Vagina (tissue), 2 donors: ENCODE data around the gene CNGA4.

Experiments used
- POLR2A ChIP-seq, 2 donors: fragments of 450-650 bp; IDR thresholded peaks; one replicate each; pipeline ENCODE4 v1.6.1; 2017; ENCODE audit warnings: antibody characterized with exemption in 2 of 2, mild to moderate bottlenecking in 2 of 2, moderate library complexity in 2 of 2
- POLR2AphosphoS5 ChIP-seq, 2 donors: sonication (generic); formaldehyde crosslinking; IDR thresholded peaks; one replicate each; pipeline ENCODE4 v1.9.0; 2017; ENCODE audit warnings: antibody characterized with exemption in 2 of 2, mild to moderate bottlenecking in 2 of 2, low read depth in 1 of 2; ENCODE audit not compliant: insufficient read depth in 1 of 2
- TF ChIP-seq, protein P1 (sequence below), 3 experiments: fragments of 450-650 bp in 2 of 3; fragments of 200-600 bp in 1 of 3; sonication (generic) in 1 of 3; IDR thresholded peaks; one replicate each; pipeline ENCODE4 v1.5.1; 2017 to 2019; ENCODE audit warnings: antibody characterized with exemption in 3 of 3, mild to moderate bottlenecking in 2 of 3, moderate library complexity in 2 of 3

- TF ChIP-seq POLR2A (IDR thresholded peaks at IDR 0.05) = no peak
- TF ChIP-seq, protein P1, sequence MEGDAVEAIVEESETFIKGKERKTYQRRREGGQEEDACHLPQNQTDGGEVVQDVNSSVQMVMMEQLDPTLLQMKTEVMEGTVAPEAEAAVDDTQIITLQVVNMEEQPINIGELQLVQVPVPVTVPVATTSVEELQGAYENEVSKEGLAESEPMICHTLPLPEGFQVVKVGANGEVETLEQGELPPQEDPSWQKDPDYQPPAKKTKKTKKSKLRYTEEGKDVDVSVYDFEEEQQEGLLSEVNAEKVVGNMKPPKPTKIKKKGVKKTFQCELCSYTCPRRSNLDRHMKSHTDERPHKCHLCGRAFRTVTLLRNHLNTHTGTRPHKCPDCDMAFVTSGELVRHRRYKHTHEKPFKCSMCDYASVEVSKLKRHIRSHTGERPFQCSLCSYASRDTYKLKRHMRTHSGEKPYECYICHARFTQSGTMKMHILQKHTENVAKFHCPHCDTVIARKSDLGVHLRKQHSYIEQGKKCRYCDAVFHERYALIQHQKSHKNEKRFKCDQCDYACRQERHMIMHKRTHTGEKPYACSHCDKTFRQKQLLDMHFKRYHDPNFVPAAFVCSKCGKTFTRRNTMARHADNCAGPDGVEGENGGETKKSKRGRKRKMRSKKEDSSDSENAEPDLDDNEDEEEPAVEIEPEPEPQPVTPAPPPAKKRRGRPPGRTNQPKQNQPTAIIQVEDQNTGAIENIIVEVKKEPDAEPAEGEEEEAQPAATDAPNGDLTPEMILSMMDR (IDR thresholded peaks at IDR 0.05) = no peak
- no peak for TF ChIP-seq POLR2AphosphoS5 (IDR thresholded peaks at IDR 0.05; ENCODE audit: insufficient read depth in 1 of 2, low read depth in 1 of 2)
These were observed 15.0 kb upstream of the CNGA4 start for GRCh38 chr11:6223854-6224253.
